ENCODE data around the gene CORT.

The CORT gene

DNA sequence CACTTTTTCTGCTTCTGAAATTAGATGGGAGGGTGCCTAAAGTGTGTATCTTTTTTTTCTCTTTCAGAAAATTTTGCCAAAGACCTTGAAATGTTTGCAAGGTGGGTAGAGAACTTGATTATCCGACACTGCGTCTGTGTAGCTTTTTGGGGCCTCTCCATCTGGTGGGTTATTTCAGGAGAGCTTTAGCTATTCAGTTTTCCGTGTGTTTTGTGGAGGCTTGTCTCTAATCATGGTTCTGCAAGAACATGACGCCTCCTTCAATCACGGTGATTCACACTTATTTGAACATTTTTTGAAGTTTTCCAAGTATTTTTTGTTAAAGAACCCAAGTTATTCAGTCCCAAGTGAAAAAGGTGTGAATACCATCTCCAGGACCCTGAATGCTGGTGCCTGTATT lies 15.2 kb upstream of the CORT start:
- H3K4me3 ChIP-seq: no peak overlapping the region
- intact Hi-C loops (cut with DNase I; ENCODE audit: low total_unique reads): loop anchor here (5.0 kb wide), 1 partner anchor 58 kb away; no protein-coding TSS in a partner anchor

DNA sequence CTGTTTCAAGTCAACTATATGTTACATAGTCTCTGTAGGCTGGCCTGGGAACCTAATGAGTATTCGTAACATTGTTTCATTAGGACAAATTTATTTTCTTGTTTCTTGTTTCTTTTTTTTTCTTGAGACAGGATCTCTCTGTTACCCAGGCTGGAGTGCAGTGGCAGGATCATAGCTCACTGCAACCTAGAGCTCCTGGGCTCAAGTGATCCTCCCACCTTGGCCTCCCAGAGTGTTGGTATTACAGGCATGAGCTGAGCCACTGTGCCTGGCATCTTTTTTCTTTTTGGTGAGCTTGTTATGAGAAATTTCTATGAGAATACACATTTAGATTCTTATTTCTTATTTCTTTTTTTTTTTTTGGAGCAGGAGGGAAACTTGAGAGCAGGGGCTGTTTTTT lies 12.8 kb upstream of the CORT start:
- Histone ChIP-seq H3K4me3 (no peak overlapping the region), H3K36me3 (peaks cover 0 to 4% (median 0%) of the 10 kb centered on the region in 3 donors), H3K27ac (no peak overlapping the region), H3K9me3 (no peaks in the 10 kb centered on the region), H3K4me1 (no peaks in the 10 kb centered on the region), H3K27me3 (no peaks in the 10 kb centered on the region)
- TF ChIP-seq, protein P1, sequence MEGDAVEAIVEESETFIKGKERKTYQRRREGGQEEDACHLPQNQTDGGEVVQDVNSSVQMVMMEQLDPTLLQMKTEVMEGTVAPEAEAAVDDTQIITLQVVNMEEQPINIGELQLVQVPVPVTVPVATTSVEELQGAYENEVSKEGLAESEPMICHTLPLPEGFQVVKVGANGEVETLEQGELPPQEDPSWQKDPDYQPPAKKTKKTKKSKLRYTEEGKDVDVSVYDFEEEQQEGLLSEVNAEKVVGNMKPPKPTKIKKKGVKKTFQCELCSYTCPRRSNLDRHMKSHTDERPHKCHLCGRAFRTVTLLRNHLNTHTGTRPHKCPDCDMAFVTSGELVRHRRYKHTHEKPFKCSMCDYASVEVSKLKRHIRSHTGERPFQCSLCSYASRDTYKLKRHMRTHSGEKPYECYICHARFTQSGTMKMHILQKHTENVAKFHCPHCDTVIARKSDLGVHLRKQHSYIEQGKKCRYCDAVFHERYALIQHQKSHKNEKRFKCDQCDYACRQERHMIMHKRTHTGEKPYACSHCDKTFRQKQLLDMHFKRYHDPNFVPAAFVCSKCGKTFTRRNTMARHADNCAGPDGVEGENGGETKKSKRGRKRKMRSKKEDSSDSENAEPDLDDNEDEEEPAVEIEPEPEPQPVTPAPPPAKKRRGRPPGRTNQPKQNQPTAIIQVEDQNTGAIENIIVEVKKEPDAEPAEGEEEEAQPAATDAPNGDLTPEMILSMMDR (IDR thresholded peaks at IDR 0.05): no peak
- no peak for DNase-seq
- intact Hi-C loops (cut with DNase I; ENCODE audit: low total_unique reads): no loop called here

More for the DNA sequence above, 15.2 kb upstream of the CORT start:
- no peak overlapping the region for H3K27ac ChIP-seq
- H3K27me3 ChIP-seq: no peaks in the 10 kb centered on the region
- TF ChIP-seq, protein P1 (IDR thresholded peaks at IDR 0.05): no peak
- peaks cover 4 to 17% (median 8%) of the 10 kb centered on the region in 4 donors for H3K4me1 ChIP-seq
- no peaks in the 10 kb centered on the region for H3K9me3 ChIP-seq
- no peak for DNase-seq
- H3K36me3 ChIP-seq: peaks cover 0 to 1% (median 0%) of the 10 kb centered on the region in 3 donors

DNA sequence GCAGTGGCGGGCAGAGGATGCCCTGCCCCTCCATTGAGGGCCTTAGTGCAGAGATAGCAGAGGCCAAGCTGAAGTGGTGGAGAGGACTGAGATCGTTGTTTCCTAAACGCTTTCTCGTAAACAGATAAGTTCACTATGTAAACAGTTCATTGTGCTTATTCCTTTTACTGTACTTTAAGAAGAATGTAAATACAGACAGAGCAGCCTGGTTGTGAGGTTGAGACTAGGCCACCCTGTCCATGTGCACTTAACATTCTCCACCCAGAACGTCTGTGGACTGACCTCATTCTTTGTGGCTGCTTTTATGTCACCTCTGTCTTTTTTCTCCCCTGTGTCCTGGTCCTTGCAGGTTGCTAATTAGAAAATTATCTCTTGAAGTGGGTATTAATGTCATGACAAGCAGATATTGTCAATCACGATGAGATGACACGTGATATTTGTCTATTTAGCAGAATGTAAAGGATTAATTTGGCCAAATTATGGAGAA lies 11.1 kb upstream of the CORT start:
- Histone ChIP-seq H3K27ac (no peak overlapping the region), H3K36me3 (peaks cover 0 to 4% (median 0%) of the 10 kb centered on the region in 3 donors), H3K27me3 (no peaks in the 10 kb centered on the region), H3K4me3 (no peak overlapping the region), H3K9me3 (no peaks in the 10 kb centered on the region), H3K4me1 (no peaks in the 10 kb centered on the region)
- no peak for DNase-seq
- intact Hi-C loops (cut with DNase I; ENCODE audit: low total_unique reads): no loop called here
- TF ChIP-seq, protein P1 (IDR thresholded peaks at IDR 0.05): no peak

DNA sequence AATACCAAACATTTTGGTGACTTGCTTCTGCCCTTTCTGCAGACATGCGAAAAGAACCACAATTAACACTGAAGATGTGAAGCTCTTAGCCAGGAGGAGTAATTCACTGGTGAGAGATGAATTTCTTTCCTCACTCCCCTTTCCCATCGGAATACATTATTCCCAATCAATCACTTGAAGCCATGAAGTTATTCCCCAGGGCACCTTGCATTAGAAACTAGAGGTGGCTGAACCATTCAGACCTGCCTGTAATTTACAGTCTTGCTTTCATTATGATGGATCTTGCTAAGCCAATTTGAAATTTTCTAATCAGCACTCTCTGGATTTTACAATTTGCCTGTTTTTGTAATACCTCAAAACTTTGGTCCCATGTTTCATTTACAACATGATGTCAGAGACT lies 9.5 kb upstream of the CORT start:
- no peak overlapping the region for H3K27ac ChIP-seq
- H3K4me1 ChIP-seq: no peaks in the 10 kb centered on the region
- peaks cover 0 to 9% (median 7%) of the 10 kb centered on the region in 3 donors for H3K36me3 ChIP-seq
- no peak overlapping the region for H3K4me3 ChIP-seq
- TF ChIP-seq, protein P1 (IDR thresholded peaks at IDR 0.05): no peak
- no peak for DNase-seq
- intact Hi-C loops (cut with DNase I; ENCODE audit: low total_unique reads): no loop called here
- H3K27me3 ChIP-seq: no peaks in the 10 kb centered on the region
- H3K9me3 ChIP-seq: no peaks in the 10 kb centered on the region

DNA sequence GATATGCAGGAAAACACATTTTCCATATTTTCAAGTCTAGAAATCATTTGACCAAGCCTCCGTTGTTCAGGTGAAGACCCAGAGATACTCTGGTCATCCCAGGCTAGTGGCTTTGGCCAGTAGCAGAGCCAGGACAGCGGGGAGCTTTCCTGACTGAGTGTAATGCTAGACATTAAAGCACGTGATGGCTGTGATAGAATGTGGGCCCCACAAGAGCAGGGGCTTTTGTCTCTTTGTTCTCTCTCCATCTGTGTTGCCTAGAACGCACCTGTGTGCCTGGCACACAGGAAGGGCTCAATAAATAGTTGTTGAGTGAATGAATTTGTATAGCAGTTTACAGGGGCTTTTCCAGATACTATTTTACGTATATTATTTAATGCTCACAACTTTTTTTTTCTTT lies 9.0 kb upstream of the CORT start:
- Histone ChIP-seq H3K36me3 (peaks cover 0 to 9% (median 7%) of the 10 kb centered on the region in 3 donors), H3K4me3 (no peak overlapping the region), H3K4me1 (no peaks in the 10 kb centered on the region), H3K27me3 (no peaks in the 10 kb centered on the region), H3K9me3 (no peaks in the 10 kb centered on the region), H3K27ac (no peak overlapping the region)
- intact Hi-C loops (cut with DNase I; ENCODE audit: low total_unique reads): no loop called here
- no peak for DNase-seq
- TF ChIP-seq, protein P1 (IDR thresholded peaks at IDR 0.05): no peak

DNA sequence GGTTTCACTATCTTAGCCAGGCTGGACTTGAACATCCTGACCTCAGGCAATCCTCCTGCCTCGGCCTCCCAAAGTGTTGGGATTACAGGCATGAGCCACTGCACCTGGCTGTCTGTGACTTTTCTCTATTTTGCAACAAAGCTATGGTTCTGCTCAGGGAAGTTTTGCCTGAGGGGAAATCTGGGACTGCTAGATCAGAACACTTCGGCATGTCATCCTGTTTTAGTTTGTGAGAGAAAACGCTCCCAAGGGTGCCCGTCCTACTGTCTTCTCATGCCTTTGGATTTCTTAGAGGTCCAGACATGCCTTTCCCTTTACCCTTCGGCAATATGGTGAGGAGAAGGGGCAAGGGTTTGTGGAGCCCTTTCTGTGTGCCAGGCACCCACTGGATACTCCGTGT lies 5.6 kb upstream of the CORT start:
- Histone ChIP-seq H3K27me3 (peaks cover 0 to 3% of the 10 kb centered on the region in 2 donors), H3K27ac (no peak overlapping the region), H3K4me1 (no peaks in the 10 kb centered on the region), H3K4me3 (no peak overlapping the region), H3K36me3 (peaks cover 0 to 9% (median 7%) of the 10 kb centered on the region in 3 donors), H3K9me3 (no peaks in the 10 kb centered on the region)
- no peak for DNase-seq
- TF ChIP-seq, protein P1 (IDR thresholded peaks at IDR 0.05): no peak
- intact Hi-C loops (cut with DNase I; ENCODE audit: low total_unique reads): no loop called here
